Renal cortex interstitium (tissue), 3 donors: ENCODE data around the gene UBL4A. TPM values are rescaled to one million over a fixed set of nuclear protein-coding genes. Genes with fewer than 3 reads are reported as not detected.

Experiments used
- polyA plus RNA-seq, 3 donors: library from polyadenylated mRNA; unstranded; fragments of 120-200 nt; gene quantifications; one replicate each; pipeline ENCODE4 v1.2.1, GENCODE V29; 2013; ENCODE audit not compliant: insufficient read length in 3 of 3

Gene UBL4A
- polyA plus RNA-seq, 3 donors = 23.9 to 32.2 (median 25.9) TPM

Other genes starting within 250 kb of the UBL4A start
- not detected for gene OPN1MW3, start 229.0 kb downstream of the UBL4A start, polyA plus RNA-seq
- not detected for gene TEX28, start 191.5 kb downstream of the UBL4A start, polyA plus RNA-seq
- under 1 TPM; 0.22 to 0.52 (median 0.24) TPM for gene TKTL1, start 190.8 kb downstream of the UBL4A start, polyA plus RNA-seq
- gene FLNA, start 112.0 kb downstream of the UBL4A start, polyA plus RNA-seq = 100 to 1,000 TPM; 412 to 595 (median 545) TPM
- 10 to 100 TPM; 71.3 to 97.8 (median 78.0) TPM for gene EMD, start 107.3 kb downstream of the UBL4A start, polyA plus RNA-seq
- gene RPL10, start 88.2 kb downstream of the UBL4A start, polyA plus RNA-seq = 1,000 to 10,000 TPM; 3,021 to 3,596 (median 3,323) TPM
- 10 to 100 TPM; 11.5 to 13.9 (median 12.0) TPM for gene DNASE1L1, start 77.4 kb downstream of the UBL4A start, polyA plus RNA-seq
- gene TAFAZZIN, start 75.1 kb downstream of the UBL4A start, polyA plus RNA-seq = 10 to 100 TPM; 32.4 to 51.9 (median 33.2) TPM
- gene ATP6AP1, start 57.9 kb downstream of the UBL4A start, polyA plus RNA-seq = 100 to 1,000 TPM; 133 to 160 (median 154) TPM
- 100 to 1,000 TPM; 112 to 147 (median 141) TPM for gene GDI1, start 49.5 kb downstream of the UBL4A start, polyA plus RNA-seq
- 10 to 100 TPM; 47.3 to 60.2 (median 54.6) TPM for gene FAM50A, start 42.5 kb downstream of the UBL4A start, polyA plus RNA-seq
- gene PLXNA3, start 28.3 kb downstream of the UBL4A start, polyA plus RNA-seq = 10 to 100 TPM; 52.8 to 72.0 (median 57.0) TPM
- 10 to 100 TPM in 2 of 3 donors, 1 to 10 TPM in 1; 9.2 to 14.9 (median 11.8) TPM for gene LAGE3, start 7.3 kb downstream of the UBL4A start, polyA plus RNA-seq
- 10 to 100 TPM; 14.8 to 23.1 (median 21.4) TPM for gene SLC10A3, start 4.0 kb upstream of the UBL4A start, polyA plus RNA-seq
- 10 to 100 TPM; 22.9 to 42.8 (median 36.7) TPM for gene FAM3A, start 29.6 kb upstream of the UBL4A start, polyA plus RNA-seq
- gene G6PD, start 60.2 kb upstream of the UBL4A start, polyA plus RNA-seq = 10 to 100 TPM; 39.2 to 46.8 (median 40.5) TPM
- 10 to 100 TPM; 13.7 to 20.2 (median 19.5) TPM for gene IKBKG, start 61.0 kb upstream of the UBL4A start, polyA plus RNA-seq
- gene CTAG1A, start 98.5 kb upstream of the UBL4A start, polyA plus RNA-seq = not detected
- not detected for gene CTAG1B, start 132.7 kb upstream of the UBL4A start, polyA plus RNA-seq
- not detected for gene CTAG2, start 167.0 kb upstream of the UBL4A start, polyA plus RNA-seq